ENCODE data around the gene ZFPL1. TPM values are rescaled to one million over a fixed set of nuclear protein-coding genes. Genes with fewer than 3 reads are reported as not detected.

Gene ZFPL1
- polyA plus RNA-seq, 1 donor, result 35.8 TPM

GRCh38 chr11:65120831-65121230 is 36.8 kb downstream of the ZFPL1 start:
- Histone ChIP-seq H3K27ac (ENCODE audit: low read length) (peak overlapping the region; percentile 92), H3K36me3 (ENCODE audit: control insufficient read depth, insufficient read depth, low read length) (peaks cover 52% of the 10 kb centered on the region), H3K4me3 (ENCODE audit: low read length) (peak overlapping the region; percentile 88), H3K4me1 (ENCODE audit: control insufficient read depth, insufficient read depth, low read length) (peaks cover 37% of the 10 kb centered on the region), H3K9me3 (ENCODE audit: control insufficient read depth, low read depth, low read length) (no peaks in the 10 kb centered on the region), H3K27me3 (ENCODE audit: control insufficient read depth, insufficient read depth, low read length) (no peaks in the 10 kb centered on the region)
- no CpG with 5 or more reads among the region's 3 CpGs for WGBS (ENCODE audit: insufficient coverage, low lambda C conversion rate)
- DNase-seq, result no peak

DNA sequence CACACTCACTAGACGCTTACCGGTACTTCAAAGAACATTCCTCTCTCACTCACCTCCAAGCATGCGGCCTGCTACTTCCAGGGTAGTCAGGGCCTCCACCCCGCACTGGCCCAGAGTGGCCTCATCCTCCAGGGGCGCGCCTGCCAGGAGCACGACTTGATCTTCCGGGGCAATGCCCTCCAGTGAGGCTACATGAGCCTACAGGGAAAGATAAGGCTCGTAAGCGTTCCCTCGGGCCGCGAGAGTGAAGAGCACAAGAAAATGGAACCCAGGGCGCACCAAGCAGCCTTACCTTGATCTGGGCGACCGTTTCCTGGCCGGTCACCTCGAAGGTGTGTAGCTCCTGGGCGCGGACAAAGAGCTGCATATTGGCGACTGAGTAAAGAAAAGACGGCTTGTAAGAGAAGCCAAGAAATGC is 37.4 kb downstream of the ZFPL1 start:
- Histone ChIP-seq H3K27ac (ENCODE audit: low read length) (peak overlapping the region; percentile 92), H3K4me1 (ENCODE audit: control insufficient read depth, insufficient read depth, low read length) (peaks cover 30% of the 10 kb centered on the region), H3K27me3 (ENCODE audit: control insufficient read depth, insufficient read depth, low read length) (no peaks in the 10 kb centered on the region), H3K4me3 (ENCODE audit: low read length) (peak overlapping the region; percentile 88), H3K36me3 (ENCODE audit: control insufficient read depth, insufficient read depth, low read length) (peaks cover 54% of the 10 kb centered on the region), H3K9me3 (ENCODE audit: control insufficient read depth, low read depth, low read length) (no peaks in the 10 kb centered on the region)
- DNase-seq, result peak; percentile 83 to 87
- no CpG with 5 or more reads among the region's 22 CpGs for WGBS (ENCODE audit: insufficient coverage, low lambda C conversion rate)

DNA sequence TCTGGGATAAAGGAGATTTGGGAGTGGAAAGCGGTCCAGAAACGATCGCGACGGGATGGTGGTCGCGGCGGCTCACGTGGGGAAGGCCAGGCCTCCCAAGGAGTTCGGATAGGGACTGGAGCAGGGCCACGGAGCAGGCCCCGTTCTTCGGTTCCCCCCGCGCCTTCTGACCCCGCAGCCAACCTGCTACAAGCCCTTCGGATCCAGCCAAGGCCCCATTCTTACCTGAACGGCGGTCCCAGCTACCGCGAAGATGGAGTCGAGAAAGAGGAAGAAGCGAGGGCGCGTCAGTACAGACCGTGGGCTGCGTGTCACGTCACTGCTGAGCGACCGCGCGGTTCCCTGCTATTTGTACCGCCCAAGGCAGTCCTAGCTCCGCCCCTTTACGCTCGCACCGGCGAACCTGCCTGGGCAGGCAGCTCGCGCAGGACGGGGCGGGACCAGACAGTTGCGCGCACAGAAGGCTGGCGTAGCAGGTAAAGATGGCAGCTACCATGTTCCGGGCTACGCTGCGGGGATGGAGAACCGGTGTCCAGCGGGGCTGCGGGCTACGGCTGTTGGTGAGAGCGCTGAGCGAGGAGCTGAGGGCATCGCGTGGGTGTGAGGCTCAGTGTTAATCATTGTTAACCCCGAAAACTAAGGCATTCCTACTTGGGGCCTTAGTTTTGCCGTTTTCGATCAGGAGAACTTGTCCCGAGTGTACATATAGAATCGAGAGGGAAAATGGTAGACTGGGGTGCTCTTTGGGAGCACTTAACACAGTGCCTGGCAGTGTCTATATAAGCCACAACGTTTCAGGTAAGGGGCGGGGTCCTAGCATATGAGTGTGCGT is 38.1 kb downstream of the ZFPL1 start, which contains the start of the genes FAU and MRPL49:
Gene FAU (minus strand): TSS at position 270 of the 832 bp plus-strand sequence. CDS start 321 bp downstream, outside the sequence.
Gene MRPL49 (plus strand): TSS at position 457 of the 832 bp plus-strand sequence. CDS start 26 bp downstream, at position 483.
- H3K4me3 ChIP-seq (ENCODE audit: low read length), result peak within 1 kb of the TSS; percentile 88
- H3K9me3 ChIP-seq (ENCODE audit: control insufficient read depth, low read depth, low read length), result no peaks in the 10 kb centered on the region
- H3K4me1 ChIP-seq (ENCODE audit: control insufficient read depth, insufficient read depth, low read length), result peaks cover 27% of the 10 kb centered on the region
- H3K36me3 ChIP-seq (ENCODE audit: control insufficient read depth, insufficient read depth, low read length), result peaks cover 60% of the 10 kb centered on the region
- H3K27me3 ChIP-seq (ENCODE audit: control insufficient read depth, insufficient read depth, low read length), result no peaks in the 10 kb centered on the region
- WGBS (ENCODE audit: insufficient coverage, low lambda C conversion rate), result 0% methylated on average over 1 of the region's 64 CpGs
- H3K27ac ChIP-seq (ENCODE audit: low read length), result peak within 1 kb of the TSS; percentile 92
- peak; percentile 99 for DNase-seq

GRCh38 chr11:65124480-65125196 is 40.6 kb downstream of the ZFPL1 start:
- H3K27me3 ChIP-seq (ENCODE audit: control insufficient read depth, insufficient read depth, low read length), result no peaks in the 10 kb centered on the region

GRCh38 chr11:65125197-65126056 is 41.4 kb downstream of the ZFPL1 start:
- no CpG with 5 or more reads among the region's 12 CpGs for WGBS (ENCODE audit: insufficient coverage, low lambda C conversion rate)
- peaks cover 16% of the 10 kb centered on the region for H3K4me1 ChIP-seq (ENCODE audit: control insufficient read depth, insufficient read depth, low read length)
- no peak overlapping the region for H3K4me3 ChIP-seq (ENCODE audit: low read length)
- no peak overlapping the region for H3K27ac ChIP-seq (ENCODE audit: low read length)
- H3K36me3 ChIP-seq (ENCODE audit: control insufficient read depth, insufficient read depth, low read length), result peaks cover 69% of the 10 kb centered on the region
- no peaks in the 10 kb centered on the region for H3K27me3 ChIP-seq (ENCODE audit: control insufficient read depth, insufficient read depth, low read length)
- no peak for DNase-seq
- no peaks in the 10 kb centered on the region for H3K9me3 ChIP-seq (ENCODE audit: control insufficient read depth, low read depth, low read length)

More at GRCh38 chr11:65124480-65125196, 40.6 kb downstream of the ZFPL1 start:
- H3K4me1 ChIP-seq (ENCODE audit: control insufficient read depth, insufficient read depth, low read length), result peaks cover 20% of the 10 kb centered on the region
- no peak overlapping the region for H3K27ac ChIP-seq (ENCODE audit: low read length)
- H3K4me3 ChIP-seq (ENCODE audit: low read length), result no peak overlapping the region
- no CpG with 5 or more reads among the region's 5 CpGs for WGBS (ENCODE audit: insufficient coverage, low lambda C conversion rate)
- H3K36me3 ChIP-seq (ENCODE audit: control insufficient read depth, insufficient read depth, low read length), result peaks cover 69% of the 10 kb centered on the region
- no peaks in the 10 kb centered on the region for H3K9me3 ChIP-seq (ENCODE audit: control insufficient read depth, low read depth, low read length)
- DNase-seq, result no peak

GRCh38 chr11:65126624-65127274 is 42.7 kb downstream of the ZFPL1 start:
- H3K27ac ChIP-seq (ENCODE audit: low read length), result no peak overlapping the region
- no CpG with 5 or more reads among the region's 6 CpGs for WGBS (ENCODE audit: insufficient coverage, low lambda C conversion rate)

DNA sequence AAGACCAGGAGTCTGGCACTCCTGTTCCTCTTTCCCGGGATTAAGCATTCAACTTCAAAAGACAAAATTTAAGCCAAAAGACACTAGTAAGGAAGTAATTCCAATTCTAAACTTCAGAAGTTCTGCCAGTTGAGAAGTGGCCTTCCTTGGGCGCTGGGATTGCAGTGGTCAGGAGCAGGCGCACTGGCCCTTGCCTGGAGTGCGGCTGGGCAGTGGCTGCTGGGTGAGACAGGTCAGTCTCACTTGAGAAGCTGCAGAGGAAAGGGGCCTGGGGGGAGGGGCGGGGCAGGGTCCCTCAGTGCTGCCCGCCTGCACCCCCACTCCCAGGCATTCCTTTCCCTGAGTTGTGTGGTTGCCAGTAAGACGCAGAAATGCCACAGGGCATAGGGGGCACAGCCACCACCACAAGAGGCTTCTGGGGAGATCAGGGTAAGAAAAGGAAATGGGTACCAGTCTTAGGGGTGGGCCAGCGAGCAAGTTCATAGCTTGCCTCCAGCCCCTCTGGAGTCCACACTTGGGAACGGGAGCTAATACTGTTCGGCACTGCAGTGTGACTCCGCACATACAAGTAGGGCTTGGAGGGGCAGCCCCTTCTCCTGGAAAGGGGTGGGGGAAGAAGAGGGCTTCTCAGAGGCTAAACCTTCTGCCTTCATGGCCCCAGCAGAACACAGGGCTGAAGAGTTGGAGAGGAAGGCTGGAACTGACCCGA is 43.6 kb downstream of the ZFPL1 start:
- WGBS (ENCODE audit: insufficient coverage, low lambda C conversion rate), result 100% methylated on average over 2 of the region's 12 CpGs
- Histone ChIP-seq H3K27ac (ENCODE audit: low read length) (no peak overlapping the region), H3K27me3 (ENCODE audit: control insufficient read depth, insufficient read depth, low read length) (no peaks in the 10 kb centered on the region), H3K36me3 (ENCODE audit: control insufficient read depth, insufficient read depth, low read length) (peaks cover 83% of the 10 kb centered on the region), H3K9me3 (ENCODE audit: control insufficient read depth, low read depth, low read length) (no peaks in the 10 kb centered on the region), H3K4me3 (ENCODE audit: low read length) (no peak overlapping the region), H3K4me1 (ENCODE audit: control insufficient read depth, insufficient read depth, low read length) (peaks cover 13% of the 10 kb centered on the region)
- no peak for DNase-seq

More at GRCh38 chr11:65126624-65127274, 42.7 kb downstream of the ZFPL1 start:
- DNase-seq, result no peak
- Histone ChIP-seq H3K9me3 (ENCODE audit: control insufficient read depth, low read depth, low read length) (no peaks in the 10 kb centered on the region), H3K4me1 (ENCODE audit: control insufficient read depth, insufficient read depth, low read length) (peaks cover 6% of the 10 kb centered on the region), H3K36me3 (ENCODE audit: control insufficient read depth, insufficient read depth, low read length) (peaks cover 74% of the 10 kb centered on the region), H3K27me3 (ENCODE audit: control insufficient read depth, insufficient read depth, low read length) (no peaks in the 10 kb centered on the region), H3K4me3 (ENCODE audit: low read length) (no peak overlapping the region)

DNA sequence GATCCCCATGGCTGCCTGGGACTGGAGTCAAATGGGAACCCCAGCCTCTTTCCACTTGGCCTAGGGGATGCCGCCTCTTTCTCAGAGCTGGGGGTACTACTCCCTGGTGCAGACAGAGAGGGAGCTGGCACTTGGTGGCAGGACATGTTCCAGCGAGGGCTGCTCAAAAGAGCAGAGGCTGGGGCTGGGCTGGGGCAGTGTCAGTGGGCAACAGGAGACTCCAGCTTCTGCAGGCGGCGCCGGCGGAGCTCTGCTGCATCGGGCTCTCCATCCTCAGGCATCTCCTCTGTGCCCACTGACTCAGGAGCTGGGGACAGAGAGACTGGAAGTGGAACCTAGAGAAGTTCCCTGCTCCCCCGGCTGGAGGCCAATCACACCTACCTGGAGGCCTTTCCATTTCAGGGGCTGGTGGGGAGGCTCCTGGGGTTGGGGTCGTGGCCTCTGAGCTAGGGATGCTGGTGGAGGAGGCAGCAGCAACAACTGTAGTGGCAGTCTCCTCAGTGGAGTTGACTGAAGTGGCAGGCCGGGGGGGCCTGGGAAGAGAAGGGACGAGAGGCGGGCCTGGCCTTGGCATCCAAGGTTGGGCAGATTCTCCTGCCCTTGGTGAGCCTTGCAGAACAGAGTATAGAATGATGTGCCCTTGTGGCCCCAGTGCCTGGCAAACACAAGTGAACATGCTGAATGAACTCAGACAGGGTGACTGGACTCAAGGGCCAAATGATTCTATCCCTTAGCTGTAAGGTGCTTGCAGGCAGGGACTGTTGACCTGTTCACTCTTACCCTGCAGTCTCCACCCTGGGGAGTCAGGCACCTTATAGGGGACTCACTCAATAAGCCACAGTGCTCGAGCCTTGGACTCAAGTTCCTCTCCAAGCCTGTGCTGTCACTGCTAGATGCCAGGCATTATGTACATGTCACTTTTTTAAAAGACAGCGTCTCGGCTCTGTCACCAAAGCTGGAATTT is 44.4 kb downstream of the ZFPL1 start:
- WGBS (ENCODE audit: insufficient coverage, low lambda C conversion rate), result no CpG with 5 or more reads among the region's 15 CpGs
- no peak overlapping the region for H3K27ac ChIP-seq (ENCODE audit: low read length)
- DNase-seq, result no peak
- H3K4me1 ChIP-seq (ENCODE audit: control insufficient read depth, insufficient read depth, low read length), result peaks cover 14% of the 10 kb centered on the region
- no peaks in the 10 kb centered on the region for H3K27me3 ChIP-seq (ENCODE audit: control insufficient read depth, insufficient read depth, low read length)
- H3K4me3 ChIP-seq (ENCODE audit: low read length), result no peak overlapping the region
- peaks cover 88% of the 10 kb centered on the region for H3K36me3 ChIP-seq (ENCODE audit: control insufficient read depth, insufficient read depth, low read length)
- H3K9me3 ChIP-seq (ENCODE audit: control insufficient read depth, low read depth, low read length), result no peaks in the 10 kb centered on the region
